ENCODE results near the gene SEMA6D.

The SEMA6D gene

DNA sequence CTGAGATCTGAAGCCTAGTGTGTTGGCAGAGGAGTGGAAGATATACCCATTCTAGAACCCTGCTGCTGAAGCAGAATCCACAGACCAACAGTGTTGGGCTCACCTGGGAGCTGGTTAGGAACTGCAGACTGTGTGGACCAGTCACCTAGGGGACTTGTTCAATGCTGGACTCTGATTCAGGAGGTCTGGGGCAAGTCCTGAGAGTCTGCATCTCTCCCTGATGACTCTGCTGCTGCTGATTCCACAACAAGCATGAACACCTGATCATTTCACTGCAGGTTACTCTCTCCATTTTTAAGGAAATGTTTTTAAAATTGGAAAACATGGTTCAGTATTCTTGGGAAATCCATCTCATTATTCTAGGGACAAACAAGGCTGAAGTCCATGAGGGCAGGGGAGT lies 84.9 kb downstream of the SEMA6D start:
- no peak for TF ChIP-seq ZNF274 (IDR thresholded peaks at IDR 0.05; ENCODE audit: low read depth, low read length)
- H3K4me3 ChIP-seq (ENCODE audit: low read length), result no peak overlapping the region

DNA sequence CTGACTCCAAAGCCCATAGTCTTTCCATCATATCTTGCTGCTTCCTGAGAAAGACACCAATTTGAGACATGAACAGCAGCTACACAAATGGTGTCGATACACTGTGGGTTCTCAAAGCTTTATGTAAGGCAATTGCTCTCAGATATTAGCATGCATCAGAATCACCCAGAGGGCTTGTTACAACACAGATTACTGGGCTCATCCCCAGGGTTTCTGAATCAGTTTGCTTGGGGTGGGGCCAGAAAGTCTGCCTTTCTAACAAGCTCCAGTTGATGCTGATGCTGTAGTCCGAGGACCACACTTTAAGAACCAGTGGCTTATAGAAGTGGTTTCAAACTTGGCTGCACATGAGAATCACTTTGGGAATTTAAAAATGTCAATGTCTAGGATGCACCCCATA lies 86.5 kb downstream of the SEMA6D start:
- no peak overlapping the region for H3K4me3 ChIP-seq (ENCODE audit: low read length)
- TF ChIP-seq ZNF274 (IDR thresholded peaks at IDR 0.05; ENCODE audit: low read depth, low read length), result no peak

DNA sequence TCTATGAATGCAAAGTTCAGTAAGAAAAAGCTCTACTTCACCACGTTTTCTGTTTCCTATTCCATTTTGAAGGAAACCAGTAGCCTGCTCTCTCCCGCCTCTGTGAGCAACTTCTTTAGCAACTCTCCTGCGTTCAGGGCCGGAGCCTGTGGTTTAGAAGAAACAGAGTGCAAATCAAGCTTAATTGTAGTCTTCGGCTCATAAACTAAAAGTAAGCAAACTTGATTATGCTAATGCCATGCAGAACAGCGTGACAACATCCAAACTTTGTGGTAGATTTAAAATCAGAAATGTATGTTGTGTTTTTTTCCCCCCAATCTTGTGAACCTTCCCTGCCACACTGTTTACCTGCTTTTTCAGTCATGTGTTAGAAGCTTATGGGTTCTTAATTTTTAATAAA lies 87.4 kb downstream of the SEMA6D start:
- no peak overlapping the region for H3K4me3 ChIP-seq (ENCODE audit: low read length)
- TF ChIP-seq ZNF274 (IDR thresholded peaks at IDR 0.05; ENCODE audit: low read depth, low read length), result no peak

DNA sequence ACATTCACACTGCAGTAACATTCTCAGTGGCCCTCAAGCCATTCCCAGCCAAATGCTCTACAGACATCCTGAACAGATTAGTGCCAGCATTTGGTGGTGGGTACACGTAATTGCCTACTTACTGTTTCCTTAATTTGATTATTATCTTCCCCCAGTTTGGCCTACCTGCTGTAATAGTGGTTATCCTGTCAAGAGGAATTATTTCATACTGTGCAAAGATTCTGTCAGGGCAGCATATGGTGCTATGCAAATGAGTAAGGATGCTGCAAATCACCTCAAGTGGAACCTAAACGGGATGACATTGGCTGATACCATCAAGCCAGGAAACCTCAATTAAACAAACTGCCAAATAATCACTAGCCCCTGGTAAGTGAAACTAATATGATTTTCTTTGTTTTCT lies 88.7 kb downstream of the SEMA6D start:
- TF ChIP-seq ZNF274 (IDR thresholded peaks at IDR 0.05; ENCODE audit: low read depth, low read length), result no peak
- no peak overlapping the region for H3K4me3 ChIP-seq (ENCODE audit: low read length)

DNA sequence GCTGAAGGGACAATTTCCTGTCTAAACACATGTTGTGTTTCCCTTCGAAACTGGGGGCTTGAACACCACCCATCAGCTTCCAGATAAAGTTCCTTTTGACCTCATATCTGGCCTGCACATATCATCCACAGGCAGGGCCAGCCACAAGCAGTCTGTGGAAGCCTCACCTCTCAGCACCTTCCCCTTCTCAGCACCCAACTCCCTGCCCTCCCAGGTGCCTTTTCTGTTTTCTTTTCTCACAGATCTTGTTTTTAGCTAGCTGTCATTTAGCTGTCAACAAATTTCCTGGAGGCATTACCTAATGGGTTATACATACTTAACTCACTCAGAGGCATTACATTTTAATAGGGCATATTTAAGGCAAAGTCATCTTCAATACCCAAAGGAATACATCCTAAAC lies 93.9 kb downstream of the SEMA6D start:
- no peak overlapping the region for H3K4me3 ChIP-seq (ENCODE audit: low read length)
- TF ChIP-seq ZNF274 (IDR thresholded peaks at IDR 0.05; ENCODE audit: low read depth, low read length), result no peak

DNA sequence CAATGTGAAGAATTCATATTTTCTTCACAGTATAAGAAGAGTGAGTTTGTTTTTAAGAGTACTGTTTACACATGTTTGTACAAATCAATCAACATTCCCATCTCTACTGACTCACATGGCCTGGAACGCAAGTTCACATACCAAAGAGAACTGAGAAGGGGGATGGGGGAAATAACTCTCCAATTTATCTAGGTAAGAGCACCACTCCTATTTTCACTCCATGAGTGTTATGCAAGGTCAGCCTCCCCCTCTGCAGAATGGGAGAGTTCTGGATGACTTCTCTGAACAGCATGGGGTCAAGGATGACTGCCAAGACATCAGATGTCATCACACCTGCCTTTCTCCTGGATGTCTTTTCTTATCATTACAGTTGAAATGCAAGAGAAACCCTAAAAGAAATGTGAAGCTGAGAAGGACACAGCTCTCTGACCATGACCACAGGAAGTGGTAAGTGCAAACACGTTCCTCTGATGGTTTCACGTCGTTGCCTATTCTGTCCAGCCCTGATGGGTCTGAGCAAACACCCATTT lies 95.2 kb downstream of the SEMA6D start:
- no peak for TF ChIP-seq ZNF274 (IDR thresholded peaks at IDR 0.05; ENCODE audit: low read depth, low read length)
- no peak overlapping the region for H3K4me3 ChIP-seq (ENCODE audit: low read length)

DNA sequence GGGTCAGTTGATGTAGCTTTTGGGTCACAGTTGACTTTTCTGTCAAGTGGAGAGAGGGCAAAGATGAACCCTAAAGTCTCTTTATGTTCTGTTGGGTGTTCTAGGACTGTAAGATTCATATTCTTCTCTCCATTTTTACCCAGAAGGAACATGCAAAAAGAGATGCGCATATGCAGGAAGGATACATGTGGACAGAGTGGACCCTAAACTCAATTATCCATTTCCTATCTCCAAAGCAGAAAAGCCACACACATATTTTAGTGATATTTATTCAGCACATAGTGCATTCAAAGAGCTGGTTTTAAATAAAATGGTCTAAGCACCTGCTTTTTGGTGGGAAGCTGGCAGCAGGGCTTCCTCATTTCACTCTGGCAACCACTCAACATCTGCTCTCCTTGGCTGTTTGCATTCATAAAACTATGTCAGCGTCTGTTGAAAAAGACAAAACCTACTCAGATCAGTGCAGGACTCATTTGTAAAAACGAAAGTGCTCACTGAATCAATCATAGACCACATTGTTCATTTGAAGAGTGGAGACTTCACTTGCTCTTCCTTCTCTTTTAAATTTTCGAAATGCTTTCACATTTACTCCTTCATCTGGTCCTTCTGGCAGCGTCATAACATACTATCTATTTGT lies 96.6 kb downstream of the SEMA6D start:
- H3K4me3 ChIP-seq (ENCODE audit: low read length), result no peak overlapping the region
- TF ChIP-seq ZNF274 (IDR thresholded peaks at IDR 0.05; ENCODE audit: low read depth, low read length), result no peak

DNA sequence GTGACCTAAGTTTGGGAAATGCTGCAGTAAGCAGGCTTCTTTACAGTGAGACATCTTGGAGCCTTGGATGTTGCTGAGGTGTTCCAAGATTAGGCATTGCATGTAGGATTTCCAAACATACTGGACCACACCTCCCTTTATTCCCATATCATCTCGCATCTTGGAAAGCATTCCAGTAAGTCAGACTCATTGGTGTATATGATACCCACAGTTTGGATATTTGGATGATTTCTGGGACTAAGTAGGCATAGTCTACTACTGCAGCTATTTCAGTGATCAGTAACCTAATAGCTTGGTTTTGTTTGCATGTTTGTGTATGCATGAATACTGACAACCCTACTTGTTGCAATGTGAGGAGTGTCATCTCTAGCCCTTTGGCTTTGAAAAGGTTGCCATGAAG lies 97.3 kb downstream of the SEMA6D start:
- no peak for TF ChIP-seq ZNF274 (IDR thresholded peaks at IDR 0.05; ENCODE audit: low read depth, low read length)
- no peak overlapping the region for H3K4me3 ChIP-seq (ENCODE audit: low read length)

DNA sequence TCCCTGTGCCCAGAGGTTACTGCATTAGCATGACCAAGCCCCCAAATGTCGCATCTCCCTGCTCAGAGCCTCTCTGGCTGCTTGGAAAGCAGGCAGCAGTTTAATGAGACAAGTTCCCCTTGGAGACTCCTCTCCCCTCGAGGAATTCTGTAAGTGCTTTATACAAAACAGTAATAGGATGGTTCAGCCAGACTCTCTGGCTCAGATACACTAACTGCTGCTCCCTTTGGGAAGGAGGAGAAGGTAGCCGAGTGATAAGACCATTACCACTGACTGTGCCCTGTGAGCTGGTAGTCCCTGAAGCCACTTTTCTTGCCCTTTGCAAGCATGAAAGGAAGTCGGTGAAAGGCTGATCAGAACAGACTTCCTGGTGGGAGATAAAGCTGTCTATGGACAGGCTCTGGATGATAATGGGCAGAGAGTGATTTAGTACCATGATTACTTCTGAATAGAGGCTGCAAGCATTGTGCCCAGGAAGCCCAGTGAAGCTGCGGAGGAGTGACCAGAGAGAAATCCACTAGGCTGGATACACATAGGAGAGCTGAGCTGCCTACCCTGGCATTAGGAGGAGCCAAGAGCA lies 100.8 kb downstream of the SEMA6D start:
- no peak overlapping the region for H3K4me3 ChIP-seq (ENCODE audit: low read length)
- TF ChIP-seq ZNF274 (IDR thresholded peaks at IDR 0.05; ENCODE audit: low read depth, low read length), result no peak

DNA sequence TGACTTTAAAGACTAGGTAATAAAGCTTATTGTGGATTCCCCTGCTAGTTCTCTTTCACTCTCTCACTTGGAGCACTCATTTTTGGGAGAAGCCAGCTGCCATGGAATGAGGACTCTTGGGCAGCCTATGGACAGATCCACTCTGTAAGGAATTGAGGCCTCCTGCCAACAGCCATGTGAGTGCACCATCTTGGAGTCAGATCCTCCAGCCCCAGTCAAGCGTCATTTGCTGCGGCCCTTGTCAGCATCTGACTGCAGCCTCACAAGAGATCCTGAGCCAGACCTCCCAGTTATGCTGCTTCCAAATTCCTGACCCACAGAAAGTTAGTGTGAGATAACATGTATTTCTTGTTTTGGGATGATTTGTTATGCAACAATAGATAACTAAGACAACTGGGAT lies 101.9 kb downstream of the SEMA6D start:
- TF ChIP-seq ZNF274 (IDR thresholded peaks at IDR 0.05; ENCODE audit: low read depth, low read length), result no peak
- H3K4me3 ChIP-seq (ENCODE audit: low read length), result no peak overlapping the region

DNA sequence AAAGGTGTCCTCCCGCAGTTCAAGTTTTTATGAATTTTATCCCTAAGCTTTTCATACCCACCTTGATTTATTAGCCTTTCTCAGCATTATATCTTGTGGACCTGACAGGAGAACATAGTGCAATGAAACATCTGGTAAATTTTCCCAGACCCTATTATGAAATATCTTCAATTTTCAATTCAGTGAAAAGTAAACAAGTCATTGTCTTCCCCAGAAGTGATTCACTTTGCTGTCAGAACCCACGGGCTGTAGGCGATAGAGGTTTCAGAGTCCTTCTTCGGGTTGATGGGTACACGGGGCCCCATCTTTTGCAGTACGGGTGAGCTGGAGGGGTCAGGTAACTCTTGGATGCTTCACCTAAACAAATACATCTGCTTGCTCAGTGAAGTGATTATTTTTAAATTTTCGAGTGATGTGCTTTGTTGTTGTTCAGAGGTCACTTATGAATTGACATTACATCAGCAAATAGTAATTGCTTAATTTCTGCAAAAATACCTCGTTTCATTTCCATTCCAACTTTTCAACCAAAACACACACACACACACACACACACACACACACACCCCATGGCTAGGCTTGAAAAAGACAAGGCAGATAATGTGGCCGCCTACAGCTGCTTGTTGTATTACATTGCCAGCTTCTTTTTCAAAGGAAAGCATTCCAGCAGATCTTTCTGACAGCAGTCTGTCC lies 102.9 kb downstream of the SEMA6D start:
- TF ChIP-seq ZNF274 (IDR thresholded peaks at IDR 0.05; ENCODE audit: low read depth, low read length), result no peak
- no peak overlapping the region for H3K4me3 ChIP-seq (ENCODE audit: low read length)

DNA sequence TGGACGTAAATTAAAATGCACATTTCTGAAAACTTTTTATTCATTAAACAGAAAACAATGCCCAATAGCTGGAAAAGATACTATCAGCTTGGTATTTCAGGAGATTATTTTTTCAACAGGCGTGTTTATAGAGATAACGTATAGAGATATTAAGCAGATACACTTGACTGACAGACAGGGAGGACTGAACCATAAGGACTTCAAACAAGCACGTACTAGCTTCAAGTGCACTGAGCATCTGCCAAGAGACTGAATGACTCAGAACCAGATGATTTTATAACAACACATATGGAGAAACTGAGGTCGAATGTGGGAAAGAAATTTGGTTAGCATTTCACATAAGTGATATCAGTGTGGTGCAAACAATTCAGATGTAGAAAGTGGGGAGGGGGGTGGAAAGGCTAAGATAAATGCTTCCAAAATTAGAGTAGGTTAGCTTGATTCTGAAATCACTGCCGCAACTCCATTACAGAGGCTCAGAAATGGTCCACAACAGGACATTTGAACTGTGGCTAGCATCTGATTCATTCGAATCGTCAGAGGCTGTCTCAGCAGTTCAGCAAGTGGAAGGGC lies 103.5 kb downstream of the SEMA6D start:
- no peak overlapping the region for H3K4me3 ChIP-seq (ENCODE audit: low read length)

DNA sequence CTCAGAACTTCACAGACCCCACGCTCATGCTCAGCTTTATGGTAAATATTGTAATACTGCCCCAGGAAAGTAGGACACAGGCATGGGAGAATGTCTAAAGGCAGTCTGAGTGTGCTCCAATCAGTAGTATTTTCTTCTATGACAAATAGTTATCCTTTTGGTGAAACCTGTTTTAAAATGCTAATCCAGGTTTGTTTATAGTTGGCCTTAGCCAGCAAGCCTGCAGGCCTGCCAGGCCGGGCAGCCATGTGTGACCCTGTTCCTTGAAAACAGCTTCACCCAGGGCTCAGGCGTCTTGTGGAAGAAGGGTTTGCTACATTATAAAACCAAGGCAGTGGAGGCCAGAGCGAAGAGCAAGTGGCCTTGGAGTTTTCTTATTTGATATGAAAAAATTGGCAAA lies 104.7 kb downstream of the SEMA6D start:
- TF ChIP-seq ZNF274 (IDR thresholded peaks at IDR 0.05; ENCODE audit: low read depth, low read length), result no peak
- no peak overlapping the region for H3K4me3 ChIP-seq (ENCODE audit: low read length)

More for the DNA sequence above, 103.5 kb downstream of the SEMA6D start:
- TF ChIP-seq ZNF274 (IDR thresholded peaks at IDR 0.05; ENCODE audit: low read depth, low read length), result no peak

All from GM08714 (cell line).